ENCODE data around the gene ZNG1B.
"Not testable (repeated sequence)": the region's sequence is repeated elsewhere in the genome, so short reads cannot be mapped to it uniquely, and the experiment has no call there.

- TF ChIP-seq CTCF, POLR2A (IDR thresholded peaks at IDR 0.05): not testable (repeated sequence)
Measured at GRCh38 chr2:113499886-113500722, 62.6 kb downstream of the ZNG1B start.

All from testis (tissue), 2 donors.